Measurements from ENCODE around the gene CCDC61.

CCDC61 gene

GRCh38 chr19:46020819-46021125 lies 25.5 kb downstream of the CCDC61 start:
- DNase-seq (ENCODE audit: low read depth): no peak
- TF ChIP-seq CTCF (IDR thresholded peaks at IDR 0.05; ENCODE audit: low read length, missing control alignments): no peak
- no peak overlapping the region for H3K4me3 ChIP-seq (replicated peaks; ENCODE audit: low read depth, low read length)

- TF ChIP-seq CTCF (IDR thresholded peaks at IDR 0.05; ENCODE audit: low read length, missing control alignments): no peak
- DNase-seq (ENCODE audit: low read depth): no peak
- no peak overlapping the region for H3K4me3 ChIP-seq (replicated peaks; ENCODE audit: low read depth, low read length)
Observed at GRCh38 chr19:46021531-46022041, 26.3 kb downstream of the CCDC61 start.

GRCh38 chr19:46022061-46022430 lies 26.8 kb downstream of the CCDC61 start:
- DNase-seq (ENCODE audit: low read depth): no peak
- no peak for TF ChIP-seq CTCF (IDR thresholded peaks at IDR 0.05; ENCODE audit: low read length, missing control alignments)
- no peak overlapping the region for H3K4me3 ChIP-seq (replicated peaks; ENCODE audit: low read depth, low read length)

GRCh38 chr19:46022431-46023310 lies 27.4 kb downstream of the CCDC61 start, which contains the start of gene PGLYRP1:
TSS of gene PGLYRP1 (minus strand) at chr19:46023053. CDS start at chr19:46023021, 32 bp downstream.
- DNase-seq (ENCODE audit: low read depth): no peak
- H3K4me3 ChIP-seq (replicated peaks; ENCODE audit: low read depth, low read length): no peak within 1 kb of the TSS
- TF ChIP-seq CTCF (IDR thresholded peaks at IDR 0.05; ENCODE audit: low read length, missing control alignments): no peak

GRCh38 chr19:46023311-46023779 lies 28.1 kb downstream of the CCDC61 start:
- DNase-seq (ENCODE audit: low read depth): no peak
- no peak overlapping the region for H3K4me3 ChIP-seq (replicated peaks; ENCODE audit: low read depth, low read length)
- TF ChIP-seq CTCF (IDR thresholded peaks at IDR 0.05; ENCODE audit: low read length, missing control alignments): no peak

GRCh38 chr19:46025835-46026234 lies 30.6 kb downstream of the CCDC61 start:
- no peak for DNase-seq (ENCODE audit: low read depth)
- TF ChIP-seq CTCF (IDR thresholded peaks at IDR 0.05; ENCODE audit: low read length, missing control alignments): no peak
- no peak overlapping the region for H3K4me3 ChIP-seq (replicated peaks; ENCODE audit: low read depth, low read length)

All from fibroblast of pulmonary artery (primary cell).